NCI-H2029 treated with DMSO at 0.1 percent for 48 hours (cell line): ENCODE data around the gene ARL6IP4.
"Not testable (repeated sequence)": the region's sequence is repeated elsewhere in the genome, so short reads cannot be mapped to it uniquely, and the experiment has no call there.

Source experiments
- DNase-seq: peaks from one replicate; lab custom pipeline; 2025; lab: John Stamatoyannopoulos, UW

The ARL6IP4 gene

GRCh38 chr12:123010681-123011080 is 30.2 kb downstream of the ARL6IP4 start:
- DNase-seq: no peak

- no peak for DNase-seq
Measured at GRCh38 chr12:123011701-123012100, 31.2 kb downstream of the ARL6IP4 start.

DNA sequence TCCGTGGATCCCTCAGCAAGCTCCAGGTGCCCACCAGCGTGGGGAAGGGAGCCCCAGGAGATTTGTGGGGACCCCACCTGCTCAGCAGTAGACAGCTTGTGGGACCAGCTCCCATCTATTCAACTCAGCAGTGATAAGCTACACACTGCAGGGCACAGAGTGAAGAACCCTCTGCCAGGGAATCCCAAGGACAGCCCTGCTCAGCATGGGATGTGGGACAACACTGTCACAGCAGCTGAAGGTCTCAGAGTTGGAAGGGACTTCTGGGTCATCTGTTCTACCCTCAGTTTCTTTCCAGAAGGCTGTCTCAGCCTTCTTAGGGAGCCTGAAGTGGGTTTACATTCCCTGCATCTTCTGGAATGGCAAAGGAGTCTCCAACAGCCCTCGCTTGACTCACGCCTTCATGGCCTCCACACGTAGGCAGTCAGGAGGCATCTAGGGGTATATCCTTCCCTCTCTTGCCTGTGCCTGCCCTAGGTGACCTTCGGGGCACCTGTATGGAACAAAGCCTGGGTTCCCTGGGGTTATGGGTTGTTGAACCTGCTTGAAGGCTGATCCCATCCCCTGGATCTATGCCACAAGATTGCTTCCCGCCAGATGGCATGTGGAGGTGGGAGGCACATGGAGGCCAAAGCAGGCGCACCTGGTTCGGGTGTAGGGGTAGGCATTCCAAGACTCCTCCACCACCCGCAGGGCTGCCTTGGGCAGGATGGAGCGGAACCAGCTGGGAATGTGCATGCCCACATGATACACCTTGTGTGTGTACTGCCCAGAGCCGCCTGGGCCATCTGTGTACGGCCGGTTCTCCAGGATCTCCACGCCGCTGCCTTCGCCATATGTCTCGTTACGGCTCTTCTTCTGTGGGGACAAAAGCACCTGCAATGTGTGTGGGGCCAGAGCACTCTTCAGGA is 33.0 kb downstream of the ARL6IP4 start:
- no peak for DNase-seq

- DNase-seq: not testable (repeated sequence)
Measured at GRCh38 chr12:123014473-123014872, 34.0 kb downstream of the ARL6IP4 start.

DNA sequence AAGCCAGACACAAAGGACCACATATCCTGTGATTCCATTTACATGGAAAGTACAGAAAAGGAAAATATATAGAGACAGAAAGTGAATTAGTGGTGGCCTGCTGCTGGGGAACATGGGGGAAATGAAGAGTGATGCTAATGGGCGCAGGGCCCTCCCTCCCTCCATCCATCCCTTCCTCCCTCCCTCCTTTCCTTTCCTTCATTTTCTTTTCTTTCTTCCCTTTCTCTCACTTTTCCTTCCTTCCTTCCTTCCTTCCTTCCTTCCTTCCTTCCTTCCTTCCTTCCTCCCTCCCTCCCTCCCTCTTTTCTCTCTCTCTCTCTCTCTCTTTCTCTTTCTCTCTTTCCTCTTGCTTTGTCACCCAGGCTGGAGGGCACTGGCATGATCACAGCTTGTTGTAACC is 37.3 kb downstream of the ARL6IP4 start:
- no peak for DNase-seq

GRCh38 chr12:123019841-123020138 is 39.3 kb downstream of the ARL6IP4 start:
- DNase-seq: no peak

DNA sequence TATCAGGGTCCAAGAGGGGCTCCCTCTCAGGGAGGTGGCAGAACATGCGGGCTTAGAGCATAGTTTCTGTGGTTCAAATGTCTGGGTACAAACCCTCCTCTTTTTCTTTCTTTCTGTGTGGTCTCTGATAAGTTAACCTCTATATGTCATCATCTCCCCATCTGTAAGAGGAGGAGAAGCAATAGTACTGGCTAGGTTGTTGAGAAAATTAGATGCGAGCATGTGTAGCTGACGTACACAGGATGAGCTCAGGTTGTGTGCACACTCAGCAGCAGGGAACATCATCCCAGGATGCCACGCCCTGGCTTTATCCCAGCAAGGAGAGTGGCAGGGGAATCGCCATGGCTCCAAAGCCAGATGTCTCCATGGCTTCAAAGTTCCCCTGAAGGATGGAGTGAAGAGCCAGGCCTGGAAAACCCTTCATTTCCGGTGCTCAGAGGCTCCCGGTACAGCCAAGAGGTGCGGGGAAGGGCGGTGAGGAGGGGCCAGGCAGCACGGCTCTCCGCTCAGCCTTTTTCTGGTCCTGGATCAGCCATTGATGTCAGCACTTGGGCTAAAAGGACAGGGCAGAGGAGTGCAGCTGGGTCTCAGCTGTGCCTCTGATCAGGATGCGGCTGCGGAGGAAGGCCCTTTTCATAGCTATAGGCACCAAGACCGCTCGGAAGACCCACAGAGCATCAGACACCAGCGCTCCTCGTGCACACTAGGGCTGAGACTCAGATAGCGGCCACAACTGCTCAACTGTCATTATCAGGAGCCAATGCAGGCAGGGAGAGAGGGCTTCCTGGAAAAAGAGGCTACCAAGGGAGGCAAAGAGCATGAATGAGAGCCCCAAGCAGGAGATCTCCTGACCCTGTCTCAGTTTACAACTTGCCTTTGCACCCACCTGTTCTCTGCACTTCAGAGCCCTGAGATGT is 41.5 kb downstream of the ARL6IP4 start:
- no peak for DNase-seq

- no peak for DNase-seq
Measured at GRCh38 chr12:123022846-123023245, 42.4 kb downstream of the ARL6IP4 start.

DNA sequence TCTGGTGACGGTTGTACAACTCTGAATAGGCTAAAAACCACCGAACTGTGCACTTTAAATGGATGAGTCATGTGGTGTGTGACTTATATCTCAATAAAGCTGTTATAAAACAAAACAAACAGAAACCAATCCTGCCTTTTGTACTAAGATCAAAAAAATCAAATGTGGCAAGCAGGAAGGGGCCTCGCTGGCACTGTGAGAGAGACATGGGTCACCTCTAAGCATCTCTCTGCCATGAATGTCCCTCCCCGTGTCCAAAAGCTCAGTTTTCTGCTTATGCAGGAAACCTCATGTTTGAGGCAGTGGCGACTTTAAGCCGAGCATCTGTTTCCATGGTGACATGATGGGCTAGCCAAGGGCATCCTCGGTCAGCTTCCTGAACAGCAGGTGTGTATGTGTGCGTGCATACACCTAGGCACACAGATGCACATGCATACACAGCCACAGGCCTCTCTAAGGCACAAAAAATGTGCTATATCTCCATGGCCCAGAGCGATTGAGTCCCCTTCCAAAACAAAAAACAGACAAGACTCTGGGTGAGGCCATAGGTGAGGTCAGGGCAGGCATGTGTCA is 44.4 kb downstream of the ARL6IP4 start:
- DNase-seq: no peak

- DNase-seq: no peak
Measured at GRCh38 chr12:123026094-123026853, 45.8 kb downstream of the ARL6IP4 start.

GRCh38 chr12:123027726-123028445 is 47.4 kb downstream of the ARL6IP4 start:
- no peak for DNase-seq

GRCh38 chr12:123028475-123028874 is 48.0 kb downstream of the ARL6IP4 start:
- no peak for DNase-seq

DNA sequence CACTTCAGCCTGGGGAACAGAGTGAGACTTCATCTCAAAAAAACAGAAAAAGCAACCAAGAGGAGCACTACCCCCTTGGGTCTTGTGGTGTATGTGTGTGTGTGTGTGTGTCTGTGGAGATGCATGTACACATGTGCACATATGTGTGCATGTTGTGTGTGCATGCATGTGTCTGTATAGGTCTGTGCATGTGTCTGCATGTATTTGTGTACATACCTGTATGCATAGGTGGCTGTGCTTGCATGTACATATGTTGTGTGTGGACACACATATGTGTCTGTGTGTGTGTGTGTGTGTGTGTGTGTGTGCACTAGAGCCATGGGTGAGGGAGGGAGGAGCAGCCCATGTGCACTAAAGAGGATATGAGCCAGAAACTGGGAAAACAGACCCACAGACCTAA is 49.1 kb downstream of the ARL6IP4 start:
- DNase-seq: no peak

DNA sequence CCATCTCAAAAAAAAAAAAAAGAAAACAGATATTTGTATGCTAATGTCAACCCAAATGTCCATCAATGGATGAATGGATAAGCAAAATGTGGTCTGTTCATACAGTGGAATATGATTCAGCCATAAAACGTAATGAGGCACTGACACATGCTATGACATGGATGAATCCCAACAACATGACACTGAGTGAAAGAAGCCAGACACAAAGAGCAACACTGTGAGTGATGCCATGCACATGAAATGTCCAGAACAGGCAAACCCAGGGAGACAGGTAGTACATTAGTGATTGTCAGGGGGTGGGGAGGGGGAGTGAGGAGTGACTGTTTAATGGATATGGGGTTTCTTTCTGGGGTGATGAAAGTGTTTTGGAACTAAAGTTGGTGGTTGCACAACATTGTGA is 50.2 kb downstream of the ARL6IP4 start:
- no peak for DNase-seq

GRCh38 chr12:123031171-123031845 is 50.8 kb downstream of the ARL6IP4 start:
- DNase-seq: no peak
